ENCODE results near the gene IFT20.

DNA sequence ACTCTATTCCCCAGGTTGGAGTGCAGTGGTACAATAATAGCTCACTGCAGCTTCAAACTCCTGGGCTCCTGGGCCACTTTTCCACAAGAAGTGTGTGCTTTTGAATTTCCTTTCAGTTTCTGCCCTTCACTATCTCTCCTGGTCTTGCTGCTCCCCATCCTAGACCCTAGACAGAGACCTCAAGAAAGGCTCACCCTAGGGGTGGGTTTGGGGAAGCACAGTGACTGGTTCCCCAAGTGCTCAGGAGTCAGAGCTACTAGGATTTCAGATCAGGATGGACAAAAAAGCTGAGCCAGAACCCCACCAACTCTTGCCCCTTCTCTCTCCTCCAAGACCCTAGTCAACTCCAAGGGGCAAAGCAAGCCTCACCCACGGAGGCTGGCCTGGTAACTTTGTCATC, 31.3 kb upstream of the IFT20 start:
- TF ChIP-seq, protein P1, sequence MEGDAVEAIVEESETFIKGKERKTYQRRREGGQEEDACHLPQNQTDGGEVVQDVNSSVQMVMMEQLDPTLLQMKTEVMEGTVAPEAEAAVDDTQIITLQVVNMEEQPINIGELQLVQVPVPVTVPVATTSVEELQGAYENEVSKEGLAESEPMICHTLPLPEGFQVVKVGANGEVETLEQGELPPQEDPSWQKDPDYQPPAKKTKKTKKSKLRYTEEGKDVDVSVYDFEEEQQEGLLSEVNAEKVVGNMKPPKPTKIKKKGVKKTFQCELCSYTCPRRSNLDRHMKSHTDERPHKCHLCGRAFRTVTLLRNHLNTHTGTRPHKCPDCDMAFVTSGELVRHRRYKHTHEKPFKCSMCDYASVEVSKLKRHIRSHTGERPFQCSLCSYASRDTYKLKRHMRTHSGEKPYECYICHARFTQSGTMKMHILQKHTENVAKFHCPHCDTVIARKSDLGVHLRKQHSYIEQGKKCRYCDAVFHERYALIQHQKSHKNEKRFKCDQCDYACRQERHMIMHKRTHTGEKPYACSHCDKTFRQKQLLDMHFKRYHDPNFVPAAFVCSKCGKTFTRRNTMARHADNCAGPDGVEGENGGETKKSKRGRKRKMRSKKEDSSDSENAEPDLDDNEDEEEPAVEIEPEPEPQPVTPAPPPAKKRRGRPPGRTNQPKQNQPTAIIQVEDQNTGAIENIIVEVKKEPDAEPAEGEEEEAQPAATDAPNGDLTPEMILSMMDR (IDR thresholded peaks at IDR 0.05) = no peak
- TF ChIP-seq EP300 (IDR thresholded peaks at IDR 0.05; ENCODE audit: low read depth) = no peak
- TF ChIP-seq POLR2AphosphoS5 (IDR thresholded peaks at IDR 0.05) = no peak
- no peak for TF ChIP-seq POLR2A (IDR thresholded peaks at IDR 0.05)
